ES-I3 (cell line): ENCODE measurements around the gene POLR2L.

Experiments
- H3K36me3 ChIP-seq: 2 replicates; pipeline ENCODE4 v1.6.1; 2013; ENCODE audit warnings: mild to moderate bottlenecking, low read length, control low read depth, moderate library complexity; ENCODE audit not compliant: insufficient read depth
- H3K4me1 ChIP-seq: 2 replicates; pipeline ENCODE4 v1.6.1; 2013; ENCODE audit warnings: mild to moderate bottlenecking, control low read depth, low read length; ENCODE audit not compliant: insufficient read depth
- H3K9ac ChIP-seq: 2 replicates; pipeline ENCODE4 v1.6.1; 2013; ENCODE audit warnings: low read depth, mild to moderate bottlenecking, low read length, moderate library complexity
- H3K9me3 ChIP-seq: 2 replicates; pipeline ENCODE4 v1.6.1; 2013; ENCODE audit warnings: mild to moderate bottlenecking, low read length, moderate library complexity; ENCODE audit not compliant: control insufficient read depth, insufficient read depth

Gene POLR2L

GRCh38 chr11:842370-843002 is at the start of gene POLR2L, which contains the start of gene TSPAN4:
POLR2L (minus strand) TSS chr11:842529; CDS start chr11:842508, 21 bp downstream.
TSPAN4 (plus strand) TSS chr11:842852; CDS start chr11:850305, 7,453 bp downstream.
- Histone ChIP-seq H3K9me3 (no peaks in the 10 kb centered on the region), H3K36me3 (peaks cover 7% of the 10 kb centered on the region), H3K9ac (peak within 1 kb of the TSS; percentile 83), H3K4me1 (peaks cover 23% of the 10 kb centered on the region; the same call in 1 of the 2 replicates)

GRCh38 chr11:890794-891540 is 48.6 kb upstream of the POLR2L start:
- H3K36me3 ChIP-seq, result peaks cover 4% of the 10 kb centered on the region; the same call in 1 of the 2 replicates
- H3K4me1 ChIP-seq, result peaks cover 10% of the 10 kb centered on the region; the same call in 1 of the 2 replicates
- H3K9me3 ChIP-seq, result no peaks in the 10 kb centered on the region
- no peak overlapping the region for H3K9ac ChIP-seq

GRCh38 chr11:889687-890475 is 47.6 kb upstream of the POLR2L start:
- Histone ChIP-seq H3K9me3 (no peaks in the 10 kb centered on the region), H3K36me3 (peaks cover 4% of the 10 kb centered on the region; the same call in 1 of the 2 replicates), H3K4me1 (peaks cover 10% of the 10 kb centered on the region; the same call in 1 of the 2 replicates), H3K9ac (no peak overlapping the region)

- peaks cover 4% of the 10 kb centered on the region; the same call in 1 of the 2 replicates for H3K36me3 ChIP-seq
- H3K9ac ChIP-seq, result no peak overlapping the region
- H3K4me1 ChIP-seq, result peaks cover 10% of the 10 kb centered on the region; the same call in 1 of the 2 replicates
Measured at GRCh38 chr11:889257-889656, 46.9 kb upstream of the POLR2L start.

GRCh38 chr11:888310-889212 is 46.2 kb upstream of the POLR2L start:
- Histone ChIP-seq H3K9me3 (no peaks in the 10 kb centered on the region), H3K4me1 (peaks cover 10% of the 10 kb centered on the region; the same call in 1 of the 2 replicates), H3K9ac (no peak overlapping the region), H3K36me3 (peaks cover 4% of the 10 kb centered on the region; the same call in 1 of the 2 replicates)

More at GRCh38 chr11:889257-889656, 46.9 kb upstream of the POLR2L start:
- H3K9me3 ChIP-seq, result no peaks in the 10 kb centered on the region

- Histone ChIP-seq H3K4me1 (peaks cover 10% of the 10 kb centered on the region; the same call in 1 of the 2 replicates), H3K9ac (no peak overlapping the region), H3K9me3 (no peaks in the 10 kb centered on the region), H3K36me3 (peaks cover 7% of the 10 kb centered on the region)
Measured at GRCh38 chr11:887589-887988, 45.3 kb upstream of the POLR2L start.

GRCh38 chr11:886568-886967 is 44.2 kb upstream of the POLR2L start:
- no peaks in the 10 kb centered on the region for H3K9me3 ChIP-seq
- H3K9ac ChIP-seq, result no peak overlapping the region
- peaks cover 11% of the 10 kb centered on the region for H3K36me3 ChIP-seq
- peaks cover 6% of the 10 kb centered on the region; the same call in 1 of the 2 replicates for H3K4me1 ChIP-seq

- H3K36me3 ChIP-seq, result peaks cover 12% of the 10 kb centered on the region
- H3K9me3 ChIP-seq, result no peaks in the 10 kb centered on the region
- no peak overlapping the region for H3K9ac ChIP-seq
- H3K4me1 ChIP-seq, result no peaks in the 10 kb centered on the region
Measured at GRCh38 chr11:884578-885070, 42.3 kb upstream of the POLR2L start.

- Histone ChIP-seq H3K9me3 (no peaks in the 10 kb centered on the region), H3K9ac (no peak overlapping the region), H3K36me3 (peaks cover 13% of the 10 kb centered on the region), H3K4me1 (no peaks in the 10 kb centered on the region)
Measured at GRCh38 chr11:883527-883926, 41.2 kb upstream of the POLR2L start.

- Histone ChIP-seq H3K9ac (no peak overlapping the region), H3K4me1 (no peaks in the 10 kb centered on the region), H3K9me3 (no peaks in the 10 kb centered on the region), H3K36me3 (peaks cover 13% of the 10 kb centered on the region)
Measured at GRCh38 chr11:882596-882995, 40.3 kb upstream of the POLR2L start.

GRCh38 chr11:880447-880846 is 38.1 kb upstream of the POLR2L start:
- Histone ChIP-seq H3K36me3 (peaks cover 15% of the 10 kb centered on the region), H3K9ac (no peak overlapping the region), H3K4me1 (no peaks in the 10 kb centered on the region), H3K9me3 (no peaks in the 10 kb centered on the region)

GRCh38 chr11:877565-877964 is 35.2 kb upstream of the POLR2L start:
- Histone ChIP-seq H3K4me1 (no peaks in the 10 kb centered on the region), H3K9ac (no peak overlapping the region), H3K36me3 (peaks cover 12% of the 10 kb centered on the region), H3K9me3 (no peaks in the 10 kb centered on the region)

- Histone ChIP-seq H3K9me3 (no peaks in the 10 kb centered on the region), H3K4me1 (no peaks in the 10 kb centered on the region), H3K9ac (no peak overlapping the region), H3K36me3 (peaks cover 8% of the 10 kb centered on the region)
Measured at GRCh38 chr11:876545-876944, 34.2 kb upstream of the POLR2L start.
